ENCODE data around the gene RTN3.
"Not testable (repeated sequence)": the region's sequence is repeated elsewhere in the genome, so short reads cannot be mapped to it uniquely, and the experiment has no call there.

The RTN3 gene

DNA sequence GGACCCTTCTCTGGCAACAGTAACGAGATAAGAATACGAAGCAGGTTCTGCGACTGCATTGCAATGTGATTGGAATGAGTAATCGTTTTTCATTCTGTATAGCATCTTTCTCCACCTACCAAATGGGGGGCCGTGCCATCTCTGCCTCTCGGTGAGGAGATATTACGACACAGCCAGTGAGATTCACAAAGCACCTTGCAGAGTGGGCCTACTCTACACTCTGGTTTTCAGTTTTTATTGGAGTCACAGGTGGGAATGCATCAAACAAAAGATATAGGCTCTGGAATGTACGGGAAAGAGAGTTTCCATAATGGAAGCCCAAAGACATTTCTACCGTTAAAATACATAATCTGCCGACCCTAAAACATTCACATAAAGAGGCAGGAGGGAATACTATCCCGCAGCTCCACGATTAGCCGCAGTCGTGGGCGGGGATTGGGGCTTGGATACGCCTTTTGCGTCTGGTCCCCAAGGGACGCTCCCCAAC is 423 bp upstream of the RTN3 start:
- TF ChIP-seq, protein P1, sequence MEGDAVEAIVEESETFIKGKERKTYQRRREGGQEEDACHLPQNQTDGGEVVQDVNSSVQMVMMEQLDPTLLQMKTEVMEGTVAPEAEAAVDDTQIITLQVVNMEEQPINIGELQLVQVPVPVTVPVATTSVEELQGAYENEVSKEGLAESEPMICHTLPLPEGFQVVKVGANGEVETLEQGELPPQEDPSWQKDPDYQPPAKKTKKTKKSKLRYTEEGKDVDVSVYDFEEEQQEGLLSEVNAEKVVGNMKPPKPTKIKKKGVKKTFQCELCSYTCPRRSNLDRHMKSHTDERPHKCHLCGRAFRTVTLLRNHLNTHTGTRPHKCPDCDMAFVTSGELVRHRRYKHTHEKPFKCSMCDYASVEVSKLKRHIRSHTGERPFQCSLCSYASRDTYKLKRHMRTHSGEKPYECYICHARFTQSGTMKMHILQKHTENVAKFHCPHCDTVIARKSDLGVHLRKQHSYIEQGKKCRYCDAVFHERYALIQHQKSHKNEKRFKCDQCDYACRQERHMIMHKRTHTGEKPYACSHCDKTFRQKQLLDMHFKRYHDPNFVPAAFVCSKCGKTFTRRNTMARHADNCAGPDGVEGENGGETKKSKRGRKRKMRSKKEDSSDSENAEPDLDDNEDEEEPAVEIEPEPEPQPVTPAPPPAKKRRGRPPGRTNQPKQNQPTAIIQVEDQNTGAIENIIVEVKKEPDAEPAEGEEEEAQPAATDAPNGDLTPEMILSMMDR (IDR thresholded peaks at IDR 0.05; ENCODE audit: low read depth, low read length, missing control alignments) = no peak
- in situ Hi-C loops (cut with HindIII; ENCODE audit: low pct_ligation_motif_present, low sequenced_read_pairs) = no loop called here
- no peaks in the 10 kb centered on the region for H3K27me3 ChIP-seq (replicated peaks)
- peak overlapping the region; percentile 84 for H3K4me3 ChIP-seq (ENCODE audit: low read depth, low read length)
- H3K36me3 ChIP-seq (replicated peaks) = no peaks in the 10 kb centered on the region
- DNase-seq = no peak
- H3K27ac ChIP-seq = peak overlapping the region; percentile 1

DNA sequence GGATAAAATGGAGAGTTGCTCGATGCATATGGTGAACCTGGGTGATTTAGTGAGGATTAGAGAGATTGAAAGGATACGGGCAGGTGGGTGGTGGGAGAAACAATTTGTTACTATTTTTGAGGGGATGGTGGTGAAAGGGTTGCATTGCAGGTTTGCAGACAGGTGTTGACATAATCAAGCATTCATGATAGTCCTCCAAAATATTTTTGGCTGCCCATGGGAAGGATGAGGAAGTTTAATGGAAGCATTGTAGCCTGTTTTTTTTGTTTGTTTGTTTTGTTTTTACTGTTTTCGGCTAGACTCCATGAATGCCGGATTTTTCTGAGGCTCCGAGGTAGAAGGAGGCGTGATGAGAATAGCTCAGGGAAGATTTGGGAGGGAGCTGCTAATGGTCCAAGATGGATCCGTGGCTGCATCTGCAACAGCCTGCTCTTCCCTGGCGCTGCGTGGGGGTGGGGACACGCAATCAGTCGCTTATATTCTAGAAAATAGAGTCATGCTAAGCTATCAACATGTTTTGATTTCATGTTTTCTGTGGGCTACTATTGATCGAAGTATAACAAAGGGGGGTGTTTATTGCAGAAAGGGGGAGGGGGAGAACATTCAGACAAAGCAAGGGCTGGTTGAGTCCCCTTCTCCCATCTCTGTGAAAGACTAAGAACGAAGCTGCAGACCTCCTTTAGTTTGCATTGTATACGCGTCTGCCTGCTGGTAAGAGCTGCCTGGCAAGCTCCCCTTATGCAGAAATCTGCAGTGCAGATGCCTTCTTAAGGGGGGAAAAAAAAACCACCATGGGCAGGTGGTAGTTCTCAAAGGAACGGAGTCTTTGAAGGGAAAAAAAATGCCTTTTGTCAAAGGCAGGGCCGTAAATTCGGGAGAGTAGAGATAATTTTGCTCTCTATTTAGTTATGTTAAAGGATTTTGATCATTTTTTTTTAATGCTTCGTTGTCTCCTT is 1.0 kb downstream of the RTN3 start:
- H3K36me3 ChIP-seq (replicated peaks) = no peaks in the 10 kb centered on the region
- in situ Hi-C loops (cut with HindIII; ENCODE audit: low pct_ligation_motif_present, low sequenced_read_pairs) = no loop called here
- no peaks in the 10 kb centered on the region for H3K27me3 ChIP-seq (replicated peaks)
- no peak overlapping the region for H3K27ac ChIP-seq
- TF ChIP-seq, protein P1 (IDR thresholded peaks at IDR 0.05; ENCODE audit: low read depth, low read length, missing control alignments) = no peak
- DNase-seq = no peak
- peak overlapping the region; percentile 84 for H3K4me3 ChIP-seq (ENCODE audit: low read depth, low read length)

DNA sequence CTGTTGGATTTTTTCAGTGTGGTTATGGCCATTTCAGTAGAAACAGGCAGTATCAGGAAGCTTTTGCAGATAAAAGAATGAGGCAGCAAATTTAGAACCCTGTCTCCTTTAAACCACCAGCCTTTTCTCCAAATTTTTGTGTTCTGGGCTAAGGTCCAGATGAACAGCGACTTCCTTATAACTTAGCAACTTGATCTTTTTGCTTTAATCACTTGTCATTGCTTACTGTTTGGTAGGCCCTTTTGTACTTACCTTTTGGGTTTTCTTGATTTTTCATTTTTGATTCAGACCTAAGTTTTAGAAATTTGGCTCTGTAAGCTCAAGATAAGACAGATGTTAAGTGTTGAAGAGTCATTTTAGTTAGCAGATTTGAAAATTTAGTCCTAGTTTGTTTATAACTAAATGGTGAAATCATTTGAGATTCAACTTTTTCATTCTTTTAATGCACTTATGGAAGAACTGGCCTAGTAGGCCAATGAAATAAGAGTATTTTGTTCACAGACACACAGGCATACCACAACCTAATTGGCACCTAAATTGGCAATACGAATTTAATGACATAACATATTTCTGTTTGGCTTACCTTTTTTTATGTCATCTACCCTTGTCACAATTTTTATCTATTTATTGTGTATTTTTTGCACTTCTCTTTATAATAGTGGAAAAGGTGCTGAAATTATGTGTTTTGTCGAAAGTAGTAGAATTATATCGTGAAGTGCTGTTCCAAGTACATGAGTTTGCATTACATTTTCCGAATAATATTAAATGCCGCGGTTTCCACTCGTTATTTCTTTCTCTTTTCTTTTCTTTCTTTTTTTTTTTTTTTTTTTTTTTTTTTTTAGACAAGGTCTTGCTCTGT is 2.1 kb downstream of the RTN3 start:
- Histone ChIP-seq H3K27me3 (replicated peaks) (no peaks in the 10 kb centered on the region), H3K27ac (no peak overlapping the region), H3K36me3 (replicated peaks) (no peaks in the 10 kb centered on the region), H3K4me3 (ENCODE audit: low read depth, low read length) (peak overlapping the region; percentile 84)
- no peak for DNase-seq
- in situ Hi-C loops (cut with HindIII; ENCODE audit: low pct_ligation_motif_present, low sequenced_read_pairs) = no loop called here
- TF ChIP-seq, protein P1 (IDR thresholded peaks at IDR 0.05; ENCODE audit: low read depth, low read length, missing control alignments) = no peak

DNA sequence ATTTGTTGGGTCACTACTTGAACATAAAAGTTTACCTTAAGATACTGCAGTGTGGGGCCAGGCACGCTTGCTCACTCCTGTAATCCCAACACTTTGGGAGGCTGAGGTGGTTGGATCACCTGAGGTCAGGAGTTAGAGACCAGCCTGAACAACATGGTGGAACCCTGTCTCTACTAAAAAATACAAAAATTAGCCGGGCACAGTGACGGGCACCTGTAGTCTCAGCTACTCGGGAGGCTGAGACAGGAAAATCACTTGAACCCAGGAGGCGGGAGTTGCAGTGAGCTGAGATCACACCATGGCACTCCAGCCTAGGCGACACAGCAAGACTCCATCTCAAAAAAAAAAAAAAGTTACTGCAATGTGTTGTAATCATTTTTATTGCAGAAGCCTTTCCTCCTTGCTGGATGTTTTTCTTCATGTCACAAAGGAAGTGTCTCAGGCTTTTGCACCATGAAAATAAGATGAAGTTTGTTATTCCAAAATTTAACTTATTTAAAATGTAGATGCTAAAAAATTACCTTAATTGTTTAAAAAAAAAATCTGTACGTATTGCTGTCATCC is 3.9 kb downstream of the RTN3 start:
- H3K27me3 ChIP-seq (replicated peaks); H3K27ac ChIP-seq; DNase-seq; H3K36me3 ChIP-seq (replicated peaks); in situ Hi-C loops (cut with HindIII; ENCODE audit: low pct_ligation_motif_present, low sequenced_read_pairs); H3K4me3 ChIP-seq (ENCODE audit: low read depth, low read length): not testable (repeated sequence)

DNA sequence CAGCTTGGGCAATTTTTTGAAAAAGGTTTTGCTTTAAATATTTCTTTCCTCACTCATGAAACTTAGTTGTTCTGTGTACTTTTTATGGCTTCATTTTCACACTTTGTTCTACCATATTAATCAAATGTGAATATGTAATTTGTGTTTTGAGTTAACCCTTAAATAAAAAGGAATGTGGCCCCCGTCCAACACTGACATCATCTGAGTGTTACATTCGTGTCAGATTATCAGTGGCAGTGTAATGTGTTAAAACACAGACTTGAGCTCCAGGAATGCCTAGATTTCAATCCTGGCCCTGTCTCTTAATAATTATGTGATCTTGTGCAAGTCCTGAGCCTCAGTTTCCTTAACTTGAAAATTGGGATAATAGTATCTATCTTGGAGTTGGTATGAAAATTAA is 5.6 kb downstream of the RTN3 start:
- H3K27me3 ChIP-seq (replicated peaks) = no peaks in the 10 kb centered on the region
- in situ Hi-C loops (cut with HindIII; ENCODE audit: low pct_ligation_motif_present, low sequenced_read_pairs) = no loop called here
- no peaks in the 10 kb centered on the region for H3K36me3 ChIP-seq (replicated peaks)
- no peak for DNase-seq
- no peak overlapping the region for H3K27ac ChIP-seq
- TF ChIP-seq, protein P1 (IDR thresholded peaks at IDR 0.05; ENCODE audit: low read depth, low read length, missing control alignments) = no peak
- no peak overlapping the region for H3K4me3 ChIP-seq (ENCODE audit: low read depth, low read length)

DNA sequence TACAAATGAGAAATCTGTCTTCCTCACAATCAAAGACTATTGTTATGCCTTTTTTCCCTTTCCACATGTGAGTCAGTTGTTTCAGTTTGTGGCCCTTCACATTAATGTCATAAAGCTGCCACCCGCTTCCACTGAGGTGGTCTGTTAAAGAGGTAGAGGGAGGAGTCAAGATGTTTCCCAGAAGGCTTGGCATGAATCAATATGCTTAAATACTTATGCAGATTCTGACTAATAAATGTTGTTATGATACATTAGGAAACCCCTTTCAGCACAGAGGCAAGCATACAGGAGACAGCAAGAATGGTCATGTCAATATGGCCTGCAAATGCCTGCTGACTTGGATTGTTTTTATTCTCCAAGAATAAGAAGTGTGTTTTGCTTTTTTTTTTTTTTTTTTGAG is 6.5 kb downstream of the RTN3 start:
- no peak for DNase-seq
- TF ChIP-seq, protein P1 (IDR thresholded peaks at IDR 0.05; ENCODE audit: low read depth, low read length, missing control alignments) = no peak
- Histone ChIP-seq H3K36me3 (replicated peaks) (no peaks in the 10 kb centered on the region), H3K27ac (no peak overlapping the region), H3K27me3 (replicated peaks) (no peaks in the 10 kb centered on the region), H3K4me3 (ENCODE audit: low read depth, low read length) (no peak overlapping the region)
- in situ Hi-C loops (cut with HindIII; ENCODE audit: low pct_ligation_motif_present, low sequenced_read_pairs) = no loop called here
